H9 (cell line): Measurements from ENCODE around the gene PPP1R26. TPM values are rescaled to one million over a fixed set of nuclear protein-coding genes. Genes with fewer than 3 reads are reported as not detected.

Experiments
- DNase-seq: peaks from one replicate; pipeline ENCODE4 v3.0.0-alpha.2; 2017
- H2AFZ ChIP-seq: one replicate; pipeline ENCODE4 v1.6.1; 2013; ENCODE audit warnings: mild to moderate bottlenecking, low read length, control low read depth, moderate library complexity
- H2AK5ac ChIP-seq: 2 replicates; pipeline ENCODE4 v1.6.1; 2013; ENCODE audit warnings: low read length, control low read depth, mixed read lengths; ENCODE audit not compliant: insufficient read length
- H2BK120ac ChIP-seq: one replicate; pipeline ENCODE4 v1.6.1; 2013; ENCODE audit warnings: low read depth, mild to moderate bottlenecking, low read length, control low read depth, inconsistent platforms; ENCODE audit not compliant: poor library complexity, severe bottlenecking
- H2BK12ac ChIP-seq: 2 replicates; pipeline ENCODE4 v1.6.1; 2013; ENCODE audit warnings: low read length, control low read depth, mixed read lengths, low read depth; ENCODE audit not compliant: insufficient read length
- H2BK15ac ChIP-seq: 2 replicates; pipeline ENCODE4 v1.6.1; 2013; ENCODE audit warnings: low read depth, low read length, control low read depth
- H2BK20ac ChIP-seq: one replicate; pipeline ENCODE4 v1.6.1; 2013; ENCODE audit warnings: low read depth, mild to moderate bottlenecking, low read length, control low read depth, inconsistent platforms; ENCODE audit not compliant: poor library complexity, severe bottlenecking
- H2BK5ac ChIP-seq: 2 replicates; pipeline ENCODE4 v1.6.1; 2013; ENCODE audit warnings: low read length, control low read depth, mixed read lengths; ENCODE audit not compliant: insufficient read length
- H3K14ac ChIP-seq: 2 replicates; pipeline ENCODE4 v1.6.1; 2013; ENCODE audit warnings: low read length, control low read depth; ENCODE audit not compliant: insufficient read depth
- H3K18ac ChIP-seq: 2 replicates; pipeline ENCODE4 v1.6.1; 2013; ENCODE audit warnings: low read depth, mild to moderate bottlenecking, mixed read lengths, low read length, control low read depth; ENCODE audit not compliant: insufficient read length
- H3K23ac ChIP-seq: 2 replicates; pipeline ENCODE4 v1.6.1; 2013; ENCODE audit warnings: low read length, control low read depth, mixed read lengths, low read depth; ENCODE audit not compliant: insufficient read length
- H3K23me2 ChIP-seq: 2 replicates; pipeline ENCODE4 v1.6.1; 2013; ENCODE audit warnings: low read depth, mild to moderate bottlenecking, mixed read lengths, low read length, control low read depth; ENCODE audit not compliant: insufficient read length, poor library complexity, severe bottlenecking
- H3K27ac ChIP-seq: 2 replicates; pipeline ENCODE4 v1.5.1; 2013; ENCODE audit warnings: low read length, control low read depth, mixed read lengths, low read depth; ENCODE audit not compliant: insufficient read length
- H3K27me3 ChIP-seq: 2 replicates; pipeline ENCODE4 v1.6.1; 2013; ENCODE audit warnings: low read length, control low read depth, inconsistent platforms; ENCODE audit not compliant: insufficient read depth
- H3K4ac ChIP-seq: 2 replicates; pipeline ENCODE4 v1.6.1; 2013; ENCODE audit warnings: low read depth, mild to moderate bottlenecking, control low read depth, inconsistent platforms, low read length, moderate library complexity
- H3K4me1 ChIP-seq: 2 replicates; pipeline ENCODE4 v1.6.1; 2013; ENCODE audit warnings: low read length, control low read depth, inconsistent platforms; ENCODE audit not compliant: insufficient read depth
- H3K4me2 ChIP-seq: 2 replicates; pipeline ENCODE4 v1.6.1; 2013; ENCODE audit warnings: low read length, control low read depth, mixed read lengths; ENCODE audit not compliant: insufficient read length, insufficient read depth
- H3K56ac ChIP-seq: 2 replicates; pipeline ENCODE4 v1.6.1; 2013; ENCODE audit warnings: low read depth, mild to moderate bottlenecking, mixed read lengths, low read length, control low read depth; ENCODE audit not compliant: insufficient read length
- H3K79me1 ChIP-seq: 2 replicates; pipeline ENCODE4 v1.6.1; 2013; ENCODE audit warnings: low read depth, mild to moderate bottlenecking, moderate library complexity, low read length, control low read depth, inconsistent platforms; ENCODE audit not compliant: insufficient read depth, poor library complexity, severe bottlenecking
- H3K79me2 ChIP-seq: 2 replicates; pipeline ENCODE4 v1.6.1; 2013; ENCODE audit warnings: low read length, control low read depth, inconsistent platforms; ENCODE audit not compliant: insufficient read depth
- H3K9ac ChIP-seq: 2 replicates; pipeline ENCODE4 v1.6.1; 2013; ENCODE audit warnings: low read length, control low read depth, mixed read lengths; ENCODE audit not compliant: insufficient read length; ENCODE audit errors: extremely low read depth
- H3K9me3 ChIP-seq: one replicate; pipeline ENCODE4 v1.6.1; 2013; ENCODE audit warnings: low read depth, low read length, inconsistent platforms; ENCODE audit not compliant: control insufficient read depth
- H3T11ph ChIP-seq: one replicate; pipeline ENCODE4 v1.6.1; 2013; ENCODE audit warnings: mild to moderate bottlenecking, low read length, control low read depth, inconsistent platforms
- H4K20me1 ChIP-seq: one replicate; pipeline ENCODE4 v1.6.1; 2013; ENCODE audit not compliant: control insufficient read depth, insufficient read length, insufficient read depth
- H4K5ac ChIP-seq: 2 replicates; pipeline ENCODE4 v1.6.1; 2013; ENCODE audit warnings: low read depth, mild to moderate bottlenecking, mixed read lengths, low read length, control low read depth; ENCODE audit not compliant: insufficient read length
- H4K8ac ChIP-seq: replicated peaks from 2 replicates; pipeline ENCODE4 v1.6.1; 2013; ENCODE audit warnings: low read length, control low read depth, mixed read lengths, low read depth; ENCODE audit not compliant: insufficient read length
- H4K91ac ChIP-seq: 2 replicates; pipeline ENCODE4 v1.6.1; 2013; ENCODE audit warnings: low read depth, mild to moderate bottlenecking, moderate library complexity, mixed read lengths, low read length, control low read depth; ENCODE audit not compliant: insufficient read length
- H3K27ac Mint-ChIP-seq, 3 experiments: 2 replicates in 2 of 3; 3 replicates in 1 of 3; pipeline ENCODE4 v1.8.0; 2020 to 2021; ENCODE audit warnings: mixed read lengths in 3 of 3, mild to moderate bottlenecking in 1 of 3, moderate library complexity in 1 of 3
- H3K27me3 Mint-ChIP-seq: 2 replicates; pipeline ENCODE4 v1.8.0; 2021; ENCODE audit warnings: low read depth, mild to moderate bottlenecking, moderate library complexity, mixed read lengths
- H3K36me3 Mint-ChIP-seq, 3 experiments: 2 replicates in 2 of 3; 3 replicates in 1 of 3; pipeline ENCODE4 v1.8.0; 2020 to 2021; ENCODE audit warnings: low read depth in 3 of 3, mixed read lengths in 3 of 3; ENCODE audit not compliant: insufficient read depth in 1 of 3
- H3K4me1 Mint-ChIP-seq, 2 experiments: 2 replicates each; pipeline ENCODE4 v1.8.0; 2020; ENCODE audit warnings: mixed read lengths in 2 of 2
- H3K4me3 Mint-ChIP-seq, 2 experiments: 2 replicates in 1 of 2; 3 replicates in 1 of 2; pipeline ENCODE4 v1.8.0; 2020 to 2021; ENCODE audit warnings: mild to moderate bottlenecking in 2 of 2, mixed read lengths in 2 of 2, moderate library complexity in 1 of 2
- H3K9me3 Mint-ChIP-seq, 2 experiments: 2 replicates in 1 of 2; 3 replicates in 1 of 2; pipeline ENCODE4 v1.8.0; 2020; ENCODE audit warnings: mild to moderate bottlenecking in 2 of 2, mixed read lengths in 2 of 2, moderate library complexity in 1 of 2
- WGBS: extraction: QIAGEN DNeasy Blood & Tissue Kit; methylation state at CpG from one replicate; pipeline ENCODE4 v1.1.7; 2013; ENCODE audit warnings: missing lambda C conversion rate, low lambda C conversion rate, mixed read lengths; ENCODE audit not compliant: insufficient read length; ENCODE audit errors: extremely low coverage; 5-methylcytosine and 5-hydroxymethylcytosine counted together
- total RNA-seq: library from RNA; stranded (reverse); gene quantifications from 2 replicates; pipeline ENCODE4 v1.2.1, GENCODE V29; 2021
- TF ChIP-seq, protein P1 (sequence below): fragments of 200-600 bp; sonication (generic); conservative IDR thresholded peaks from 3 replicates; pipeline ENCODE4 v1.8.0; 2021; ENCODE audit warnings: antibody characterized with exemption, mild to moderate bottlenecking

Gene PPP1R26
- total RNA-seq, 1 experiment from 2014 or later, result 38.0 TPM

DNA sequence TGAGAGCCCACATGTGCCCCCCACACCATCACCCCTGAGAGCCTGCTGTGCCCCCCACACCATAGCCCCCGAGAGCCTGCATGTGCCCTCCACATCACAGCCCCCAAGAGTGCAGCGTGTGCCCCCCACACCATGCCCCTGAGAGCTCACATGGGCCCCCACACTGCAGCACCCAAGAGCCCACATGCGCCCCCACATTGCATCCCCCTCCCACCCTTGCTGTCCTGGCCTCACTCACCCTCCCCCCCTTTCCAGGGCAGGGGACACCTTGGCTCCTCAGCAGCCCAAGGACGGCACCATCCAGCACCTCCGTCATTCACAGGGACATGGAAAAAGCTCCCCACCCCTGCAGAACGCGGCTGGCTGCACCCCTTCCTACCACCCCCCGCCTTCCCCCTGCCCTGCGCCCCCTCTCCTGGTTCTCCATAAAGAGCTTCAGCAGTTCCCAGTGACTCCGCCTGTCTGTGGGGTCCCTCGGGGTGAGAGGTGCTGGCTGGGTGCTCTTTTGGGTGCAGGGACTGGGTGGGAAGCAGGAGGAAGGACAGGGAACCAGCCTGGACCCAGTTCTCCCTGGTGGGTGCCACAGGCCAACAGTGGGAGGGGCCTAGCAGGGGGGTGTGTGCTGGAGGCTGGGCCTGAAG is 46.6 kb downstream of the PPP1R26 start:
- Histone ChIP-seq H3K4me1 (no peaks in the 10 kb centered on the region; the same call in 1 of the 2 replicates), H2BK20ac (no peak overlapping the region), H3K4me2 (no peak overlapping the region), H3T11ph (no peak overlapping the region), H3K79me2 (no peaks in the 10 kb centered on the region), H4K91ac (no peak overlapping the region), H2AK5ac (no peak overlapping the region), H3K9ac (no peak overlapping the region), H3K9me3 (no peaks in the 10 kb centered on the region), H3K23ac (no peak overlapping the region), H2BK120ac (no peak overlapping the region), H4K5ac (no peak overlapping the region), H3K27ac (no peak overlapping the region), H3K79me1 (no peaks in the 10 kb centered on the region), H3K4ac (no peak overlapping the region), H3K27me3 (no peaks in the 10 kb centered on the region), H3K23me2 (no peaks in the 10 kb centered on the region), H2BK15ac (no peak overlapping the region), H2AFZ (no peak overlapping the region), H4K8ac (no peak overlapping the region), H4K20me1 (no peaks in the 10 kb centered on the region), H3K56ac (no peak overlapping the region), H2BK5ac (no peak overlapping the region), H3K18ac (no peak overlapping the region), H2BK12ac (no peak overlapping the region), H3K14ac (no peak overlapping the region)
- TF ChIP-seq, protein P1, sequence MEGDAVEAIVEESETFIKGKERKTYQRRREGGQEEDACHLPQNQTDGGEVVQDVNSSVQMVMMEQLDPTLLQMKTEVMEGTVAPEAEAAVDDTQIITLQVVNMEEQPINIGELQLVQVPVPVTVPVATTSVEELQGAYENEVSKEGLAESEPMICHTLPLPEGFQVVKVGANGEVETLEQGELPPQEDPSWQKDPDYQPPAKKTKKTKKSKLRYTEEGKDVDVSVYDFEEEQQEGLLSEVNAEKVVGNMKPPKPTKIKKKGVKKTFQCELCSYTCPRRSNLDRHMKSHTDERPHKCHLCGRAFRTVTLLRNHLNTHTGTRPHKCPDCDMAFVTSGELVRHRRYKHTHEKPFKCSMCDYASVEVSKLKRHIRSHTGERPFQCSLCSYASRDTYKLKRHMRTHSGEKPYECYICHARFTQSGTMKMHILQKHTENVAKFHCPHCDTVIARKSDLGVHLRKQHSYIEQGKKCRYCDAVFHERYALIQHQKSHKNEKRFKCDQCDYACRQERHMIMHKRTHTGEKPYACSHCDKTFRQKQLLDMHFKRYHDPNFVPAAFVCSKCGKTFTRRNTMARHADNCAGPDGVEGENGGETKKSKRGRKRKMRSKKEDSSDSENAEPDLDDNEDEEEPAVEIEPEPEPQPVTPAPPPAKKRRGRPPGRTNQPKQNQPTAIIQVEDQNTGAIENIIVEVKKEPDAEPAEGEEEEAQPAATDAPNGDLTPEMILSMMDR, result no peak
- Mint-ChIP-seq H3K4me3 (no peak overlapping the region), H3K27ac (peak overlapping the region in 1 of 3 experiments; percentile 27; a peak in 1 of 7 replicates), H3K9me3 (no peaks in the 10 kb centered on the region), H3K4me1 (peaks cover 4 to 11% of the 10 kb centered on the region in 2 experiments), H3K36me3 (no peaks in the 10 kb centered on the region), H3K27me3 (peaks cover 2% of the 10 kb centered on the region)
- DNase-seq, result peak; percentile 15
- WGBS, result no CpG with 5 or more reads among the region's 11 CpGs
